Trophoblast cell (in vitro differentiated cells and primary cell): ENCODE data around the gene TET2.

Source experiments
- DNase-seq, 2 donors: peaks; one replicate each; pipeline ENCODE4 v3.0.0-alpha.2; 2016
- H2AFZ ChIP-seq: 2 replicates; pipeline ENCODE4 v1.6.1; 2013; ENCODE audit warnings: low read length, moderate library complexity, mild to moderate bottlenecking; ENCODE audit not compliant: insufficient read depth, poor library complexity
- H2AK5ac ChIP-seq: 2 replicates; pipeline ENCODE4 v1.6.1; 2013; ENCODE audit warnings: mild to moderate bottlenecking, low read length
- H2BK120ac ChIP-seq: 2 replicates; pipeline ENCODE4 v1.6.1; 2013; ENCODE audit warnings: low read length, mild to moderate bottlenecking, moderate library complexity; ENCODE audit not compliant: insufficient read depth, poor library complexity
- H2BK12ac ChIP-seq: 2 replicates; pipeline ENCODE4 v1.6.1; 2013; ENCODE audit warnings: mild to moderate bottlenecking, low read length, moderate library complexity
- H2BK5ac ChIP-seq: 2 replicates; pipeline ENCODE4 v1.6.1; 2013; ENCODE audit warnings: low read length, low read depth, moderate library complexity, mild to moderate bottlenecking; ENCODE audit not compliant: poor library complexity
- H3K14ac ChIP-seq: 2 replicates; pipeline ENCODE4 v1.6.1; 2013; ENCODE audit warnings: mild to moderate bottlenecking, low read length
- H3K18ac ChIP-seq: 2 replicates; pipeline ENCODE4 v1.6.1; 2013; ENCODE audit warnings: mild to moderate bottlenecking, low read length
- H3K23ac ChIP-seq: 2 replicates; pipeline ENCODE4 v1.6.1; 2013; ENCODE audit warnings: low read length
- H3K27ac ChIP-seq: 2 replicates; pipeline ENCODE4 v1.5.1; 2013; ENCODE audit warnings: low read depth, mild to moderate bottlenecking, inconsistent platforms, low read length, moderate library complexity
- H3K27me3 ChIP-seq: 2 replicates; pipeline ENCODE4 v1.6.1; 2013; ENCODE audit warnings: inconsistent platforms, mild to moderate bottlenecking, low read length, moderate library complexity; ENCODE audit not compliant: insufficient read depth
- H3K36me3 ChIP-seq, 2 experiments: 1 replicate in 1 of 2; 2 replicates in 1 of 2; pipeline ENCODE4 v1.6.1; 2013; ENCODE audit warnings: low read length in 2 of 2, mild to moderate bottlenecking in 2 of 2, moderate library complexity in 1 of 2; ENCODE audit not compliant: insufficient read depth in 2 of 2, control insufficient read depth in 1 of 2
- H3K4ac ChIP-seq: 2 replicates; pipeline ENCODE4 v1.6.1; 2013; ENCODE audit warnings: low read depth, mild to moderate bottlenecking, low read length, moderate library complexity
- H3K4me1 ChIP-seq, 2 experiments: 1 replicate in 1 of 2; 2 replicates in 1 of 2; pipeline ENCODE4 v1.6.1; 2013; ENCODE audit warnings: low read length in 2 of 2, mild to moderate bottlenecking in 2 of 2, moderate library complexity in 1 of 2; ENCODE audit not compliant: insufficient read depth in 2 of 2, control insufficient read depth in 1 of 2
- H3K4me2 ChIP-seq: 2 replicates; pipeline ENCODE4 v1.6.1; 2013; ENCODE audit warnings: inconsistent platforms, mild to moderate bottlenecking, low read length, moderate library complexity
- H3K4me3 ChIP-seq: 2 replicates; pipeline ENCODE4 v1.5.1; 2013; ENCODE audit warnings: mild to moderate bottlenecking, low read depth, low read length, inconsistent platforms
- H3K79me1 ChIP-seq: one replicate; pipeline ENCODE4 v1.6.1; 2013; ENCODE audit warnings: low read length
- H3K79me2 ChIP-seq: 2 replicates; pipeline ENCODE4 v1.6.1; 2013; ENCODE audit warnings: low read length, mild to moderate bottlenecking; ENCODE audit not compliant: control insufficient read depth, insufficient read depth, poor library complexity
- H3K9ac ChIP-seq: 2 replicates; pipeline ENCODE4 v1.6.1; 2013; ENCODE audit warnings: mild to moderate bottlenecking, low read length
- H3K9me3 ChIP-seq: 2 replicates; pipeline ENCODE4 v1.6.1; 2013; ENCODE audit warnings: low read depth, mild to moderate bottlenecking, control low read depth, inconsistent platforms, low read length; ENCODE audit not compliant: insufficient read depth
- H4K12ac ChIP-seq: 2 replicates; pipeline ENCODE4 v1.6.1; 2013; ENCODE audit warnings: low read depth, mild to moderate bottlenecking, low read length, moderate library complexity
- H4K8ac ChIP-seq: 2 replicates; pipeline ENCODE4 v1.6.1; 2013; ENCODE audit warnings: low read depth, mild to moderate bottlenecking, low read length, moderate library complexity
- H4K91ac ChIP-seq: one replicate; pipeline ENCODE4 v1.6.1; 2013; ENCODE audit warnings: low read depth, mild to moderate bottlenecking, low read length, moderate library complexity
- WGBS: extraction: QIAGEN DNeasy Blood & Tissue Kit; methylation state at CpG from one replicate; pipeline ENCODE4 v1.1.7; 2013; ENCODE audit warnings: missing lambda C conversion rate; ENCODE audit not compliant: insufficient read length, insufficient coverage; ENCODE audit errors: extremely low coverage; 5-methylcytosine and 5-hydroxymethylcytosine counted together

The TET2 gene

DNA sequence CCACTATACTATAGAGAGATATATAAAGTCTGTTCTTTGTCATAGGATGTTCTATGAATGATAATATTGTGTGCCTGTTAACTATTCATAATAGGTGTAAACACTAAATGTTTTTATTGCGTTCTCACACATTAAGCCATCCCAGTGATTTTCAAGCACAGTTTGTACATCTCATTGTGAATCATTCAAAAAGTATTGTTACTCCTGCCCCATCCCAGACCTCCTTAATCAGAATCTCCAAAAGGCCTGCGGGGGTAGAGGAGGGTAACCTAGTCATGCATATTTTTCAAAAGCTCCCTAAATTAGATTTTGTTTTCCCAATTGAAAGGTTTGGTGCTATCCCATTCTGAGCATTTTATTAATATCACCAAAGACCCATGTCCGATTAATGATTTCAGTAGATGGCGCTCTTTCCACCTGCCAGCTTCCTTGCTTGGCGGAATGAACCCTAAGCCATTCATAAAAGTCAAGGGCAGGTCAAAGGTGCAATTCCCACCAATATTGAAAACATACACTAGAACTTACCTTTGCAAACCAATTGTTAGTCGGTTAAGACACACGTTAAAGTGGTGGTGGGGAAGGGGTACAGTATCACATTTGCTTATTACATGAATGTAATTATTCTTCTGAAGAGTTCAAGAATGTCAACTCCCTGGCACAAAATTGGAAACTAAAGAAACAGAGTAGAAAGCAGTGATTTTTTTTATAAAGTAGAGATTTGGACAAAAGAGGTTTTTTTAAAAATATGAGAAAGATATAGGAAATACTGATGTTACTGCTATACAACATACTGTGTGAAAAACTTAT, 5.8 kb upstream of the TET2 start:
- Histone ChIP-seq H3K4ac (no peak overlapping the region), H3K4me1 (peaks cover 0 to under 1% of the 10 kb centered on the region in 2 experiments), H3K4me2 (no peak overlapping the region), H3K23ac (no peak overlapping the region), H3K14ac (no peak overlapping the region), H3K79me2 (peaks cover under 1% of the 10 kb centered on the region), H3K18ac (no peak overlapping the region), H3K9me3 (no peaks in the 10 kb centered on the region), H2AFZ (no peak overlapping the region), H4K8ac (no peak overlapping the region), H2BK120ac (no peak overlapping the region), H3K4me3 (no peak overlapping the region), H2BK5ac (no peak overlapping the region), H2AK5ac (no peak overlapping the region), H3K79me1 (peaks cover 2% of the 10 kb centered on the region), H3K27me3 (no peaks in the 10 kb centered on the region), H3K9ac (no peak overlapping the region), H2BK12ac (no peak overlapping the region), H4K91ac (no peak overlapping the region), H3K27ac (no peak overlapping the region), H4K12ac (no peak overlapping the region), H3K36me3 (no peaks in the 10 kb centered on the region)
- peak in 1 of 2 donors; percentile 59 for DNase-seq
- WGBS: no CpG with 5 or more reads among the region's 7 CpGs

DNA sequence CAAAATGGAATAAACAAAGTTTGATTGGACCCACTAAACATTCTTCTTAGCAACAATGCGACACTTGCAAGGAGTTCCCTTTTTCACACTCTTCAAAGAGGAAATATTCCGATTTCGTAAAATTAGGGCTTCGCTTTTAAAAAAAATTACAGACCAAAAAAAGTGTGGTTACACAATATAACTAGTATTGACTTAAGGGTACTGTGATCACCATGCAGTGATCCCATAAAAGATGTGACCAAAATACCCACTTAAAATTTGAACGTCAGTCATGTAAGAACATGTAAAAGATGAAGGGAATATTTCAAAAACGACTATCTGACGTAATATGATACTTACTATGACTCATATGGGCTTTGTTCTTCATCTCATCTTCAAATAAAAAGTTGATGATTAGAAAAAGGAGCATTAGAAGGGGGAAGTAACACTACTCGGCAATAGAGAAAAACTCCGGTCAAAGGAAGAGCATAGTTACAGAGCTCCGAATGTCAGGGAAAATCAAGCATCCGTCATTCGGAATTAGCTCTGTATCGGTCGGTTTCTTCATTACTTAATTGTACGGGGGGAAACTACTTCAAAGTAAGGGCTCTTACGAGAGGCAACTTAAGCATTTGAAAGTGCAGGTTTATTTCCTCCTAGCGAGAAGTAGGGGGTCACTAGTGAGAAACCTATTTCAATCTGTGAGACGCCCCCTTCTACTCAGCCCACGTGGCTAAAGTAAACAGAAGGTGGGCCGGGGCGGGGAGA, 1.3 kb upstream of the TET2 start:
- H4K91ac ChIP-seq: no peak overlapping the region
- H3K9ac ChIP-seq: no peak overlapping the region
- peak overlapping the region; percentile 99 for H2AFZ ChIP-seq
- H3K27me3 ChIP-seq: peaks cover 3% of the 10 kb centered on the region
- no peak overlapping the region for H3K18ac ChIP-seq
- no peaks in the 10 kb centered on the region for H3K9me3 ChIP-seq
- H2AK5ac ChIP-seq: no peak overlapping the region
- peak overlapping the region; percentile 96 for H3K4me2 ChIP-seq
- H2BK120ac ChIP-seq: no peak overlapping the region
- H3K14ac ChIP-seq: no peak overlapping the region
- no peaks in the 10 kb centered on the region for H3K36me3 ChIP-seq
- H2BK5ac ChIP-seq: peak overlapping the region; percentile 79
- H4K12ac ChIP-seq: no peak overlapping the region
- peaks cover 14% of the 10 kb centered on the region for H3K79me1 ChIP-seq
- no peak overlapping the region for H2BK12ac ChIP-seq
- peak in 1 of 2 donors; percentile 64 for DNase-seq
- H3K79me2 ChIP-seq: peaks cover 9% of the 10 kb centered on the region
- no peak overlapping the region for H3K27ac ChIP-seq
- no peak overlapping the region for H3K23ac ChIP-seq
- peaks cover 0 to 2% of the 10 kb centered on the region in 2 experiments for H3K4me1 ChIP-seq
- H3K4ac ChIP-seq: no peak overlapping the region
- peak overlapping the region; percentile 98 for H4K8ac ChIP-seq
- no CpG with 5 or more reads among the region's 21 CpGs for WGBS
- H3K4me3 ChIP-seq: peak overlapping the region; percentile 83

DNA sequence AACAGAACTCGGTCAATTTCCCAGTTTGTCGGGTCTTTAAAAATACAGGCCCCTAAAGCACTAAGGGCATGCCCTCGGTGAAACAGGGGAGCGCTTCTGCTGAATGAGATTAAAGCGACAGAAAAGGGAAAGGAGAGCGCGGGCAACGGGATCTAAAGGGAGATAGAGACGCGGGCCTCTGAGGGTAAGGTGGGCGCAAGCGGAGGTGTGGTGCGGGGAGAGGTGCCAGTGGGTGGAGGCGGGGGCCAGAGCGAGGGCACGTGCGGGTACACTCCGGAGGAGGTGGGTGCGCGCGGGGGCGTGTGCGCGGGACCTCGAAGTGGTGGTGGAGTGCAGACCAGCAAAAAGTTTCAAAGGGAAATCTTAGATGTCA, 787 bp upstream of the TET2 start:
- peak overlapping the region; percentile 93 for H3K4ac ChIP-seq
- H2BK12ac ChIP-seq: peak overlapping the region; percentile 62
- H3K27me3 ChIP-seq: peaks cover 3% of the 10 kb centered on the region
- peaks cover 14% of the 10 kb centered on the region for H3K79me1 ChIP-seq
- H3K14ac ChIP-seq: peak overlapping the region; percentile 92
- H4K8ac ChIP-seq: peak overlapping the region; percentile 98
- peak overlapping the region; percentile 79 for H2BK5ac ChIP-seq
- peak overlapping the region; percentile 83 for H3K4me3 ChIP-seq
- H3K4me1 ChIP-seq: peaks cover 0 to 2% of the 10 kb centered on the region in 2 experiments
- H3K4me2 ChIP-seq: peak overlapping the region; percentile 96
- peak overlapping the region; percentile 56 for H3K27ac ChIP-seq
- peak overlapping the region; percentile 77 for H3K9ac ChIP-seq
- H2BK120ac ChIP-seq: no peak overlapping the region
- H4K12ac ChIP-seq: peak overlapping the region; percentile 59
- peak overlapping the region; percentile 99 for H2AFZ ChIP-seq
- no CpG with 5 or more reads among the region's 25 CpGs for WGBS
- H3K36me3 ChIP-seq: no peaks in the 10 kb centered on the region
- no peaks in the 10 kb centered on the region for H3K9me3 ChIP-seq
- peak overlapping the region; percentile 96 for H3K18ac ChIP-seq
- H4K91ac ChIP-seq: peak overlapping the region; percentile 96
- peak in 1 of 2 donors; percentile 24 for DNase-seq
- H3K79me2 ChIP-seq: peaks cover 9% of the 10 kb centered on the region
- H2AK5ac ChIP-seq: no peak overlapping the region
- no peak overlapping the region for H3K23ac ChIP-seq

- H3K9me3 ChIP-seq: no peaks in the 10 kb centered on the region
- peak overlapping the region; percentile 50 for H3K27ac ChIP-seq
- peak overlapping the region; percentile 96 for H3K18ac ChIP-seq
- peak overlapping the region; percentile 98 for H4K8ac ChIP-seq
- peak overlapping the region; percentile 91 for H3K4ac ChIP-seq
- H2AFZ ChIP-seq: peak overlapping the region; percentile 99
- no CpG with 5 or more reads among the region's 12 CpGs for WGBS
- peak overlapping the region; percentile 99 for H4K12ac ChIP-seq
- no peak overlapping the region for H2AK5ac ChIP-seq
- peak overlapping the region; percentile 95 for H2BK120ac ChIP-seq
- peak overlapping the region; percentile 97 for H3K9ac ChIP-seq
- peaks cover 9% of the 10 kb centered on the region for H3K79me2 ChIP-seq
- H3K4me2 ChIP-seq: peak overlapping the region; percentile 96
- H3K14ac ChIP-seq: peak overlapping the region; percentile 97
- no peak for DNase-seq
- peak overlapping the region; percentile 83 for H3K4me3 ChIP-seq
- H3K27me3 ChIP-seq: peaks cover 3% of the 10 kb centered on the region
- H3K4me1 ChIP-seq: peaks cover 0 to 2% of the 10 kb centered on the region in 2 experiments
- H2BK12ac ChIP-seq: no peak overlapping the region
- peak overlapping the region; percentile 95 for H2BK5ac ChIP-seq
- no peaks in the 10 kb centered on the region for H3K36me3 ChIP-seq
- H4K91ac ChIP-seq: peak overlapping the region; percentile 96
- H3K79me1 ChIP-seq: peaks cover 14% of the 10 kb centered on the region
- no peak overlapping the region for H3K23ac ChIP-seq
Observed at GRCh38 chr4:105147016-105147552, 408 bp downstream of the TET2 start.
